IMR-90 (cell line): ENCODE results near the gene HEBP1. TPM values are rescaled to one million over a fixed set of nuclear protein-coding genes. Genes with fewer than 3 reads are reported as not detected.
A peak's percentile ranks its signal among the peaks of the same experiment; 100 is the strongest.

Experiments used
- ATAC-seq: fragments of 200-7000 bp; cut with Tn5 transposase; 2 replicates; pipeline ENCODE4 v1.9.1; 2020; ENCODE audit warnings: low read depth, mild to moderate bottlenecking, moderate library complexity
- BruUV-seq: library from RNA; stranded (reverse); fragments of 400-500 nt; replicated peaks from 2 replicates; lab custom pipeline; 2021; lab: Mats Ljungman, UMichigan
- CTCF ChIA-PET: fragments of 300-600 bp; formaldehyde crosslinking; extraction: SDS; loops from one replicate; lab custom pipeline; 2021; ENCODE audit warnings: antibody characterized with exemption; lab: Yijun Ruan, JAX
- POLR2A ChIA-PET: fragments of 300-600 bp; sonication (Branson Sonifier 250); formaldehyde crosslinking; loops from one replicate; lab custom pipeline; 2022; ENCODE audit warnings: antibody characterized with exemption; ENCODE audit not compliant: unreplicated experiment; lab: Charles Lee
- DNase-seq: peaks from one replicate; pipeline ENCODE4 v3.0.0; 2013
- H2AFZ ChIP-seq: replicated peaks from 2 replicates; pipeline ENCODE3; 2013; ENCODE audit warnings: low read length, mild to moderate bottlenecking; ENCODE audit not compliant: poor library complexity
- H2AK5ac ChIP-seq: 2 replicates; pipeline ENCODE4 v1.6.1; 2013; ENCODE audit warnings: low read depth, low read length, inconsistent platforms
- H2AK9ac ChIP-seq: replicated peaks from 2 replicates; pipeline ENCODE3; 2013; ENCODE audit warnings: mild to moderate bottlenecking, low read depth, low read length, moderate library complexity; ENCODE audit not compliant: poor library complexity
- H2BK120ac ChIP-seq: 2 replicates; pipeline ENCODE4 v1.6.1; 2013; ENCODE audit warnings: low read depth, low read length, inconsistent platforms
- H2BK15ac ChIP-seq: 3 replicates; pipeline ENCODE4 v1.6.1; 2013; ENCODE audit warnings: low read depth, low read length, inconsistent platforms
- H2BK20ac ChIP-seq: 2 replicates; pipeline ENCODE4 v1.6.1; 2013; ENCODE audit warnings: low read depth, mild to moderate bottlenecking, inconsistent platforms, low read length, moderate library complexity
- H2BK5ac ChIP-seq: 2 replicates; pipeline ENCODE4 v1.6.1; 2013; ENCODE audit warnings: mild to moderate bottlenecking, low read depth, low read length, inconsistent platforms; ENCODE audit not compliant: poor library complexity, severe bottlenecking
- H3K14ac ChIP-seq: replicated peaks from 2 replicates; pipeline ENCODE4 v1.6.1; 2013; ENCODE audit warnings: low read depth, low read length, inconsistent platforms
- H3K18ac ChIP-seq: 2 replicates; pipeline ENCODE4 v1.6.1; 2013; ENCODE audit warnings: low read depth, low read length, control low read depth
- H3K23ac ChIP-seq: 2 replicates; pipeline ENCODE4 v1.6.1; 2013; ENCODE audit warnings: low read depth, low read length, inconsistent platforms
- H3K27ac ChIP-seq: 2 replicates; pipeline ENCODE4 v1.5.1; 2013; ENCODE audit warnings: mild to moderate bottlenecking, control low read depth, low read length; ENCODE audit not compliant: insufficient read depth
- H3K27me3 ChIP-seq: 2 replicates; pipeline ENCODE4 v1.6.1; 2013; ENCODE audit warnings: low read length; ENCODE audit not compliant: control insufficient read depth, insufficient read depth
- H3K36me3 ChIP-seq: 2 replicates; pipeline ENCODE4 v1.6.1; 2013; ENCODE audit warnings: low read length, mixed read lengths; ENCODE audit not compliant: control insufficient read depth, insufficient read depth
- H3K4ac ChIP-seq: 2 replicates; pipeline ENCODE4 v1.6.1; 2013; ENCODE audit warnings: low read depth, low read length, inconsistent platforms
- H3K4me1 ChIP-seq: 2 replicates; pipeline ENCODE4 v1.6.1; 2013; ENCODE audit warnings: low read length, mixed read lengths; ENCODE audit not compliant: control insufficient read depth, insufficient read depth
- H3K4me2 ChIP-seq: 2 replicates; pipeline ENCODE4 v1.6.1; 2013; ENCODE audit warnings: low read depth, mild to moderate bottlenecking, control low read depth, low read length, moderate library complexity
- H3K4me3 ChIP-seq: 2 replicates; pipeline ENCODE4 v1.5.1; 2013; ENCODE audit warnings: low read depth, mild to moderate bottlenecking, control low read depth, low read length, moderate library complexity; ENCODE audit not compliant: insufficient read depth
- H3K56ac ChIP-seq: 2 replicates; pipeline ENCODE4 v1.6.1; 2013; ENCODE audit warnings: low read length, inconsistent platforms; ENCODE audit not compliant: insufficient read depth; ENCODE audit errors: extremely low read depth
- H3K79me1 ChIP-seq, 2 experiments: 2 replicates each; pipeline ENCODE4 v1.6.1; 2013; ENCODE audit warnings: low read length in 2 of 2, inconsistent platforms in 1 of 2, low read depth in 1 of 2
- H3K9ac ChIP-seq: 2 replicates; pipeline ENCODE4 v1.6.1; 2013; ENCODE audit warnings: low read depth, low read length, control low read depth
- H3K9me1 ChIP-seq: 2 replicates; pipeline ENCODE4 v1.6.1; 2013; ENCODE audit warnings: low read length, inconsistent platforms; ENCODE audit not compliant: insufficient read depth
- H3K9me3 ChIP-seq: 2 replicates; pipeline ENCODE4 v1.6.1; 2013; ENCODE audit warnings: low read length; ENCODE audit not compliant: control insufficient read depth, insufficient read depth
- H4K20me1 ChIP-seq: 2 replicates; pipeline ENCODE4 v1.6.1; 2013; ENCODE audit warnings: low read length, inconsistent platforms; ENCODE audit not compliant: insufficient read depth
- H4K5ac ChIP-seq: 2 replicates; pipeline ENCODE4 v1.6.1; 2013; ENCODE audit warnings: mild to moderate bottlenecking, low read depth, low read length, control low read depth
- H4K8ac ChIP-seq, 2 experiments: 2 replicates each; pipeline ENCODE4 v1.6.1; 2013; ENCODE audit warnings: low read depth in 2 of 2, low read length in 2 of 2, control low read depth in 1 of 2, inconsistent platforms in 1 of 2
- H4K91ac ChIP-seq: 2 replicates; pipeline ENCODE4 v1.6.1; 2013; ENCODE audit warnings: low read depth, low read length, inconsistent platforms; ENCODE audit not compliant: insufficient read depth
- BHLHE40 ChIP-seq: fragments of 150-350 bp; IDR thresholded peaks from 2 replicates; pipeline ENCODE4 v1.6.1; 2016; ENCODE audit warnings: mild to moderate bottlenecking, low read depth, low read length
- CEBPB ChIP-seq: IDR thresholded peaks from 2 replicates; pipeline ENCODE4 v1.6.1; 2012; ENCODE audit warnings: low read depth, low read length, improper control_type of control experiment
- CHD1 ChIP-seq: IDR thresholded peaks from 2 replicates; pipeline ENCODE4 v1.6.1; 2012; ENCODE audit warnings: low read depth, low read length, improper control_type of control experiment
- FOS ChIP-seq: fragments of 150-350 bp; IDR thresholded peaks from 2 replicates; pipeline ENCODE4 v1.6.1; 2016; ENCODE audit warnings: low read depth, low read length
- MAFK ChIP-seq: IDR thresholded peaks from 2 replicates; pipeline ENCODE4 v1.6.1; 2012; ENCODE audit warnings: low read depth, low read length, improper control_type of control experiment
- MAZ ChIP-seq: IDR thresholded peaks from 2 replicates; pipeline ENCODE4 v1.6.1; 2012; ENCODE audit warnings: low read depth, mild to moderate bottlenecking, low read length, improper control_type of control experiment, moderate library complexity, borderline replicate concordance
- MXI1 ChIP-seq: IDR thresholded peaks from 2 replicates; pipeline ENCODE4 v1.6.1; 2012; ENCODE audit warnings: low read depth, mild to moderate bottlenecking, low read length, moderate library complexity, borderline replicate concordance
- NFE2L2 ChIP-seq: fragments of 150-350 bp; IDR thresholded peaks from 2 replicates; pipeline ENCODE4 v1.6.1; 2016; ENCODE audit warnings: low read depth, mild to moderate bottlenecking, low read length
- POLR2A ChIP-seq: IDR thresholded peaks from 2 replicates; pipeline ENCODE4 v1.6.1; 2012; ENCODE audit warnings: mild to moderate bottlenecking, low read depth, low read length
- RAD21 ChIP-seq: IDR thresholded peaks from 2 replicates; pipeline ENCODE4 v1.6.1; 2012; ENCODE audit warnings: low read length, improper control_type of control experiment
- RCOR1 ChIP-seq: IDR thresholded peaks from 2 replicates; pipeline ENCODE4 v1.6.1; 2012; ENCODE audit warnings: mild to moderate bottlenecking, low read length, improper control_type of control experiment; ENCODE audit not compliant: insufficient replicate concordance
- RFX5 ChIP-seq: IDR thresholded peaks from 2 replicates; pipeline ENCODE4 v1.8.0; 2012; ENCODE audit warnings: low read depth, mild to moderate bottlenecking, low read length, moderate library complexity
- SMC3 ChIP-seq: fragments of 150-350 bp; IDR thresholded peaks from 2 replicates; pipeline ENCODE4 v1.6.1; 2016; ENCODE audit warnings: low read depth, mild to moderate bottlenecking, antibody characterized with exemption, low read length, moderate library complexity
- WGBS, 2 experiments: methylation state at CpG; one replicate each; pipeline versions ENCODE4 v1.1.5 to v1.1.7; 2013; ENCODE audit warnings: missing lambda C conversion rate in 2 of 2; ENCODE audit not compliant: insufficient read length in 1 of 2; ENCODE audit errors: extremely low coverage in 2 of 2; 5-methylcytosine and 5-hydroxymethylcytosine counted together
- dilution Hi-C: fragments of 300-500 bp; cut with HindIII; formaldehyde crosslinking; loops from one replicate; pipeline ENCODE4 v1.14.3; 2018; ENCODE audit warnings: low sequenced_read_pairs; ENCODE audit not compliant: unreplicated experiment
- in situ Hi-C: fragments of 300-500 bp; cut with MboI; formaldehyde crosslinking; loops from 3 replicates; pipeline ENCODE4 v1.14.3; 2019; ENCODE audit warnings: low sequenced_read_pairs, inconsistent platforms, mixed read lengths
- intact Hi-C: fragments of 100-400 bp; cut with micrococcal nuclease; formaldehyde crosslinking; loops from 2 replicates; pipeline ENCODE4 v1.10.0; 2022
- polyA plus RNA-seq, 3 experiments: library from polyadenylated mRNA; depleted of rRNA; stranded (reverse); fragments of >200 nt; gene quantifications; 2 replicates each; pipeline ENCODE4 v1.2.3, GENCODE V29; 2012; ENCODE audit warnings: low replicate concordance in 1 of 3
- total RNA-seq: library from RNA; depleted of rRNA; stranded (reverse); fragments of >200 nt; gene quantifications from 2 replicates; pipeline ENCODE4 v1.2.3, GENCODE V29; 2012
- TF ChIP-seq, protein P1 (sequence below): conservative IDR thresholded peaks from 2 replicates; pipeline ENCODE4 v1.5.1; 2012; ENCODE audit warnings: mild to moderate bottlenecking, low read depth, low read length, improper control_type of control experiment
- TF ChIP-seq, protein P2 (sequence below): fragments of 150-350 bp; IDR thresholded peaks from 2 replicates; pipeline ENCODE4 v1.6.1; 2017; ENCODE audit warnings: mild to moderate bottlenecking, antibody characterized with exemption, low read length, low read depth
- TF ChIP-seq, protein P3 (sequence below): fragments of 150-350 bp; IDR thresholded peaks from 2 replicates; pipeline ENCODE4 v1.6.1; 2016; ENCODE audit warnings: low read depth, mild to moderate bottlenecking, low read length, moderate library complexity, borderline replicate concordance

Gene HEBP1
- total and polyA plus RNA-seq, 2 of the 4 experiments (the other 2 are of a cell fraction), result 18.8 to 49.2 TPM

DNA sequence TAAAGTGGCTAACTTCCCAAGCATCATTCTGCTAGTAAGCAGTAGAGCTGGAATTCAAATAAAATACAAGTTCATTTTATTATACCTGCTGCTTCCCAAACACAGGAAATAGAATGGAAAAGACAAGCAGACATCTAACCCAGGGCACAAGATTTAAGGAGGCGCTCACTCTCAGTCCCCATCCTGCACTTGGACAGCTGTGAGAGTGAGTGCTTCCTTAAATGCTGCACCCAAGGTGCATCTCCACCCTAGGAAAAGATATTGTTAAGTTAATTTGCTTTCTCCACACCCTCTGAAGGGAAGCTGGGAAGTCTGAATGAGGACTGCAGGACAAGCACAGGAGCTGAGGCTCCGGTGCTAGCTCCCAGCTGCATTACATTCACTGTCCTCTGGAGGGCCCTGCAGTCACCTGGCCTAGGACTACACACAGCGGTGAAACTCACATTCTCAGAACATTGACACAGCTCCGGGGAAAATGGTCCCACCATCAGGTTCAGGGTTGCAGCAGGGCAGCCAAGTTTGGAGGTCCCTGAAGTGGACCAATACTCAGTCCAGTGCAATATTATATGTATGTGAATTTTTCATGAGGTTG, 14.2 kb downstream of the HEBP1 start:
- no peak overlapping the region for H4K5ac ChIP-seq
- no CpG with 5 or more reads among the region's 4 CpGs for WGBS, 2 experiments
- intact Hi-C loops, result no loop called here
- H2AFZ ChIP-seq, result no peak overlapping the region
- TF ChIP-seq MAZ, result no peak
- TF ChIP-seq MAFK, result no peak
- no peak for TF ChIP-seq CHD1
- TF ChIP-seq SMC3, result peak; percentile 38
- TF ChIP-seq POLR2A, result no peak
- no peak for TF ChIP-seq RCOR1
- TF ChIP-seq BHLHE40, result no peak
- TF ChIP-seq RAD21, result peak; percentile 58
- TF ChIP-seq, protein P1, sequence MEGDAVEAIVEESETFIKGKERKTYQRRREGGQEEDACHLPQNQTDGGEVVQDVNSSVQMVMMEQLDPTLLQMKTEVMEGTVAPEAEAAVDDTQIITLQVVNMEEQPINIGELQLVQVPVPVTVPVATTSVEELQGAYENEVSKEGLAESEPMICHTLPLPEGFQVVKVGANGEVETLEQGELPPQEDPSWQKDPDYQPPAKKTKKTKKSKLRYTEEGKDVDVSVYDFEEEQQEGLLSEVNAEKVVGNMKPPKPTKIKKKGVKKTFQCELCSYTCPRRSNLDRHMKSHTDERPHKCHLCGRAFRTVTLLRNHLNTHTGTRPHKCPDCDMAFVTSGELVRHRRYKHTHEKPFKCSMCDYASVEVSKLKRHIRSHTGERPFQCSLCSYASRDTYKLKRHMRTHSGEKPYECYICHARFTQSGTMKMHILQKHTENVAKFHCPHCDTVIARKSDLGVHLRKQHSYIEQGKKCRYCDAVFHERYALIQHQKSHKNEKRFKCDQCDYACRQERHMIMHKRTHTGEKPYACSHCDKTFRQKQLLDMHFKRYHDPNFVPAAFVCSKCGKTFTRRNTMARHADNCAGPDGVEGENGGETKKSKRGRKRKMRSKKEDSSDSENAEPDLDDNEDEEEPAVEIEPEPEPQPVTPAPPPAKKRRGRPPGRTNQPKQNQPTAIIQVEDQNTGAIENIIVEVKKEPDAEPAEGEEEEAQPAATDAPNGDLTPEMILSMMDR, result peak; percentile 43
- TF ChIP-seq, protein P2, sequence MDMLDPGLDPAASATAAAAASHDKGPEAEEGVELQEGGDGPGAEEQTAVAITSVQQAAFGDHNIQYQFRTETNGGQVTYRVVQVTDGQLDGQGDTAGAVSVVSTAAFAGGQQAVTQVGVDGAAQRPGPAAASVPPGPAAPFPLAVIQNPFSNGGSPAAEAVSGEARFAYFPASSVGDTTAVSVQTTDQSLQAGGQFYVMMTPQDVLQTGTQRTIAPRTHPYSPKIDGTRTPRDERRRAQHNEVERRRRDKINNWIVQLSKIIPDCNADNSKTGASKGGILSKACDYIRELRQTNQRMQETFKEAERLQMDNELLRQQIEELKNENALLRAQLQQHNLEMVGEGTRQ, result no peak
- TF ChIP-seq FOS, result no peak
- no peak for TF ChIP-seq RFX5
- TF ChIP-seq, protein P3, sequence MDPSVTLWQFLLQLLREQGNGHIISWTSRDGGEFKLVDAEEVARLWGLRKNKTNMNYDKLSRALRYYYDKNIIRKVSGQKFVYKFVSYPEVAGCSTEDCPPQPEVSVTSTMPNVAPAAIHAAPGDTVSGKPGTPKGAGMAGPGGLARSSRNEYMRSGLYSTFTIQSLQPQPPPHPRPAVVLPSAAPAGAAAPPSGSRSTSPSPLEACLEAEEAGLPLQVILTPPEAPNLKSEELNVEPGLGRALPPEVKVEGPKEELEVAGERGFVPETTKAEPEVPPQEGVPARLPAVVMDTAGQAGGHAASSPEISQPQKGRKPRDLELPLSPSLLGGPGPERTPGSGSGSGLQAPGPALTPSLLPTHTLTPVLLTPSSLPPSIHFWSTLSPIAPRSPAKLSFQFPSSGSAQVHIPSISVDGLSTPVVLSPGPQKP, result no peak
- no peak for TF ChIP-seq CEBPB
- TF ChIP-seq MXI1, result no peak
- TF ChIP-seq NFE2L2, result no peak
- H2BK20ac ChIP-seq, result no peak overlapping the region
- in situ Hi-C loops, result loop anchor here (10.0 kb wide), 2 partner anchors 151 to 191 kb away; no protein-coding TSS in a partner anchor
- dilution Hi-C loops, result no loop called here
- peaks cover 4% of the 10 kb centered on the region for H3K4me1 ChIP-seq
- H2BK120ac ChIP-seq, result no peak overlapping the region
- CTCF ChIA-PET, result interaction anchor here (0.9 kb wide), 1 partner anchor 197 kb away, joined by 4 read pairs; no protein-coding TSS in a partner anchor
- H3K4ac ChIP-seq, result no peak overlapping the region
- BruUV-seq, result no TSS peak
- peaks cover 3% of the 10 kb centered on the region for H3K9me1 ChIP-seq
- no peak overlapping the region for H3K4me3 ChIP-seq
- no peaks in the 10 kb centered on the region for H3K9me3 ChIP-seq
- POLR2A ChIA-PET, result no interaction called here
- no peak overlapping the region for H3K23ac ChIP-seq
- H3K36me3 ChIP-seq, result peaks cover 31% of the 10 kb centered on the region
- no peak overlapping the region for H2AK9ac ChIP-seq
- H3K4me2 ChIP-seq, result no peak overlapping the region
- no peak overlapping the region for H3K14ac ChIP-seq
- ATAC-seq (peak; percentile 67), DNase-seq (peak; percentile 17)
- no peaks in the 10 kb centered on the region for H4K20me1 ChIP-seq
- no peak overlapping the region for H4K91ac ChIP-seq
- no peak overlapping the region for H3K27ac ChIP-seq
- no peak overlapping the region for H3K56ac ChIP-seq
- no peak overlapping the region for H4K8ac ChIP-seq
- no peak overlapping the region for H2BK5ac ChIP-seq
- H3K79me1 ChIP-seq, result peaks cover 22 to 43% of the 10 kb centered on the region in 2 experiments
- no peak overlapping the region for H2AK5ac ChIP-seq
- no peaks in the 10 kb centered on the region for H3K27me3 ChIP-seq
- no peak overlapping the region for H3K9ac ChIP-seq
- no peak overlapping the region for H3K18ac ChIP-seq
- no peak overlapping the region for H2BK15ac ChIP-seq
